Esophagus muscularis mucosa (tissue), 4 donors: ENCODE results near the gene FADS6. TPM values are rescaled to one million over a fixed set of nuclear protein-coding genes. Genes with fewer than 3 reads are reported as not detected.
"Not testable (repeated sequence)": the region's sequence is repeated elsewhere in the genome, so short reads cannot be mapped to it uniquely, and the experiment has no call there.

Experiments
- DNase-seq: peaks from one replicate; pipeline ENCODE4 v3.0.0-alpha.2; 2017; ENCODE audit errors: extremely low spot score
- H3K27ac ChIP-seq, 4 donors: fragments of 200-600 bp; sonication (generic); replicated peaks in 1 of 4; 1 replicate in 3 of 4; 2 replicates in 1 of 4; pipeline ENCODE4 v1.5.1; 2016 to 2019; ENCODE audit warnings: mild to moderate bottlenecking in 1 of 4
- H3K27me3 ChIP-seq, 4 donors: fragments of 200-600 bp; sonication (generic); one replicate each; pipeline versions ENCODE4 v1.5.1 to v1.6.0; 2016 to 2019
- H3K36me3 ChIP-seq, 4 donors: fragments of 200-600 bp; sonication (generic); one replicate each; pipeline ENCODE4 v1.5.1; 2016 to 2019
- H3K4me1 ChIP-seq, 4 donors: fragments of 200-600 bp; sonication (generic); one replicate each; pipeline ENCODE4 v1.5.1; 2016 to 2019
- H3K4me3 ChIP-seq, 4 donors: fragments of 200-600 bp; sonication (generic); 1 replicate in 2 of 4; 2 replicates in 2 of 4; pipeline ENCODE4 v1.5.1; 2016 to 2019; ENCODE audit warnings: mild to moderate bottlenecking in 4 of 4, moderate library complexity in 1 of 4
- H3K9me3 ChIP-seq, 4 donors: fragments of 200-600 bp; sonication (generic); 1 replicate in 3 of 4; 2 replicates in 1 of 4; pipeline ENCODE4 v1.5.1; 2016 to 2019
- CTCF ChIP-seq, 3 experiments: fragments of 200-600 bp in 2 of 3; fragments of 450-650 bp in 1 of 3; sonication (generic) in 2 of 3; IDR thresholded peaks; one replicate each; pipeline ENCODE4 v1.5.1; 2017 to 2019; ENCODE audit warnings: antibody characterized with exemption in 3 of 3, mild to moderate bottlenecking in 2 of 3, moderate library complexity in 1 of 3
- EP300 ChIP-seq: sonication (generic); formaldehyde crosslinking; IDR thresholded peaks from one replicate; pipeline ENCODE4 v1.6.1; 2017; ENCODE audit warnings: antibody characterized with exemption
- POLR2A ChIP-seq: fragments of 450-650 bp; IDR thresholded peaks from one replicate; pipeline ENCODE4 v1.6.1; 2017; ENCODE audit warnings: antibody characterized with exemption, moderate library complexity, mild to moderate bottlenecking, low read depth
- POLR2AphosphoS5 ChIP-seq, 2 donors: sonication (generic); formaldehyde crosslinking; IDR thresholded peaks; one replicate each; pipeline ENCODE4 v1.6.1; 2017; ENCODE audit warnings: antibody characterized with exemption in 2 of 2
- WGBS: methylation state at CpG from one replicate; pipeline ENCODE4 v1.1.5; 2018; 5-methylcytosine and 5-hydroxymethylcytosine counted together
- intact Hi-C: fragments of 100-400 bp; cut with DNase I; formaldehyde crosslinking; loops from one replicate; pipeline ENCODE4 v1.15.1; 2023
- total RNA-seq, 4 donors: library from RNA; depleted of rRNA; stranded (reverse); fragments of >200 nt; gene quantifications; one replicate each; pipeline versions ENCODE4 v1.1.0 to v1.2.1, GENCODE V29; 2016

FADS6 gene
- total RNA-seq, 4 donors from 2014 or later, result 0.33 TPM; not detected in 3

GRCh38 chr17:74918906-74919305, 25.5 kb upstream of the FADS6 start:
- intact Hi-C loops, result no loop called here
- H3K27ac ChIP-seq, result no peak overlapping the region
- H3K4me1 ChIP-seq, result peaks cover 12 to 28% (median 17%) of the 10 kb centered on the region in 4 donors
- 93% methylated on average over 5 of the region's 5 CpGs for WGBS
- H3K36me3 ChIP-seq, result no peaks in the 10 kb centered on the region
- H3K9me3 ChIP-seq, result no peaks in the 10 kb centered on the region
- no peak overlapping the region for H3K4me3 ChIP-seq
- DNase-seq, result no peak
- TF ChIP-seq CTCF (IDR thresholded peaks at IDR 0.05), result no peak
- no peak for TF ChIP-seq POLR2AphosphoS5 (IDR thresholded peaks at IDR 0.05)
- TF ChIP-seq EP300, result no peak
- no peak for TF ChIP-seq POLR2A
- peaks cover 7 to 79% (median 23%) of the 10 kb centered on the region in 4 donors for H3K27me3 ChIP-seq

- Histone ChIP-seq H3K4me1 (peaks cover 0 to 13% (median 2%) of the 10 kb centered on the region in 4 donors), H3K27ac (no peak overlapping the region), H3K27me3 (peaks cover 0 to 64% (median 8%) of the 10 kb centered on the region in 4 donors), H3K36me3 (no peaks in the 10 kb centered on the region), H3K4me3 (no peak overlapping the region), H3K9me3 (no peaks in the 10 kb centered on the region)
- no peak for TF ChIP-seq POLR2AphosphoS5 (IDR thresholded peaks at IDR 0.05)
- TF ChIP-seq CTCF (IDR thresholded peaks at IDR 0.05), result no peak
- TF ChIP-seq EP300, result no peak
- no peak for TF ChIP-seq POLR2A
- intact Hi-C loops, result no loop called here
- WGBS, result 79% methylated on average over 3 of the region's 10 CpGs
- DNase-seq, result no peak
Measured at GRCh38 chr17:74917430-74917829, 24.0 kb upstream of the FADS6 start.

GRCh38 chr17:74916851-74917199, 23.4 kb upstream of the FADS6 start:
- 93% methylated on average over 11 of the region's 11 CpGs for WGBS
- TF ChIP-seq CTCF (IDR thresholded peaks at IDR 0.05) (no peak), POLR2AphosphoS5 (IDR thresholded peaks at IDR 0.05) (no peak), POLR2A (no peak), EP300 (no peak)
- intact Hi-C loops, result no loop called here
- peaks cover 0 to 7% (median 2%) of the 10 kb centered on the region in 4 donors for H3K4me1 ChIP-seq
- no peak for DNase-seq
- H3K27me3 ChIP-seq, result peaks cover 0 to 58% (median 3%) of the 10 kb centered on the region in 4 donors
- no peaks in the 10 kb centered on the region for H3K36me3 ChIP-seq
- H3K27ac ChIP-seq, result no peak overlapping the region
- no peaks in the 10 kb centered on the region for H3K9me3 ChIP-seq
- no peak overlapping the region for H3K4me3 ChIP-seq

- no peak for DNase-seq
- Histone ChIP-seq H3K36me3 (no peaks in the 10 kb centered on the region), H3K27ac (no peak overlapping the region), H3K27me3 (peaks cover 0 to 53% (median under 1%) of the 10 kb centered on the region in 4 donors), H3K9me3 (no peaks in the 10 kb centered on the region), H3K4me1 (peaks cover 0 to 6% (median 2%) of the 10 kb centered on the region in 4 donors), H3K4me3 (no peak overlapping the region)
- TF ChIP-seq CTCF (IDR thresholded peaks at IDR 0.05) (no peak), POLR2AphosphoS5 (IDR thresholded peaks at IDR 0.05) (no peak), POLR2A (no peak), EP300 (no peak)
- intact Hi-C loops, result no loop called here
- 83% methylated on average over 9 of the region's 13 CpGs for WGBS
Measured at GRCh38 chr17:74916136-74916850, 22.9 kb upstream of the FADS6 start.

- H3K36me3 ChIP-seq, DNase-seq, intact Hi-C loops, H3K9me3 ChIP-seq, H3K4me1 ChIP-seq, H3K4me3 ChIP-seq, H3K27ac ChIP-seq: not testable (repeated sequence)
- WGBS, result 78% methylated on average over 6 of the region's 8 CpGs
- peaks cover 0 to 23% (median 0%) of the 10 kb centered on the region in 4 donors for H3K27me3 ChIP-seq
Measured at GRCh38 chr17:74911423-74911822, 18.0 kb upstream of the FADS6 start.

- WGBS, result 69% methylated on average over 4 of the region's 4 CpGs
- peaks cover 0 to 33% (median 0%) of the 10 kb centered on the region in 4 donors for H3K27me3 ChIP-seq
- intact Hi-C loops, H3K36me3 ChIP-seq, H3K4me1 ChIP-seq, H3K27ac ChIP-seq, DNase-seq, H3K4me3 ChIP-seq, H3K9me3 ChIP-seq: not testable (repeated sequence)
Measured at GRCh38 chr17:74909097-74909496, 15.7 kb upstream of the FADS6 start.
